GM19372 (cell line): ENCODE data around the gene BAZ1B.

Experiments used
- ATAC-seq: cut with Tn5 transposase; IDR thresholded peaks from one replicate; pipeline ENCODE4 v1.9.1; 2021; ENCODE audit warnings: mild to moderate bottlenecking, low read depth, moderate library complexity; ENCODE audit not compliant: unreplicated experiment

BAZ1B gene

DNA sequence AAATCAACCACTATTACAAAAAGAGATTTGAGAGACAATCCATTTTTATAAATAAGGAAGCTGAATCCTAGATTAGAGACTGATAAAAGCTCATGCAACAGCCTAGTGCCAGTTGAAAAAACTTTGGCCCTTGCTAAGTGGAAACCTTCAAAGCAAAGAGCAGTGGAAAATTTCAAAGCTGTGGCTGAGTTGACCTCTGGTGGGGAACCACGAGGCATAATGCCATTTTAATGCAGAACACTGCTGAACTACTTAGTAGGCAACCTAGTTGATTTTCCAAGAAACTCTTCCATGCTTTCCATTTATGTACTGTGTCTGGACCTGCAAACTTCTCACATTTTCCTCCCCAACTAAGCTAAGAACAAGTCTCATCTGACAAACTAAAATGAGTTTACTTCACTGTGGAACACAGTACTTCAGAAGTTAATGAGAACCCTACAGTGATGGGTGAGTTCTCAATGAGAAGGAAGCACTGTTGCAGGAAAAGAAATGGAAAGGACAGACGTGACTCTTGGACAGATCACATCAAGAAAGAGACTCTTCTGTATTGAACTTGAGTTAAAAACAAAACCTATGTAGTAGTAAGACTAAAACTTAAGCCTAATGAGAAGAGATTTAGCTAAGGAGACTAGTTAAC is 69.0 kb downstream of the BAZ1B start:
- no peak for ATAC-seq

GRCh38 chr7:73451780-73452398 is 70.2 kb downstream of the BAZ1B start:
- ATAC-seq = no peak

- no peak for ATAC-seq
These were observed 72.7 kb downstream of the BAZ1B start for GRCh38 chr7:73449422-73449821.

DNA sequence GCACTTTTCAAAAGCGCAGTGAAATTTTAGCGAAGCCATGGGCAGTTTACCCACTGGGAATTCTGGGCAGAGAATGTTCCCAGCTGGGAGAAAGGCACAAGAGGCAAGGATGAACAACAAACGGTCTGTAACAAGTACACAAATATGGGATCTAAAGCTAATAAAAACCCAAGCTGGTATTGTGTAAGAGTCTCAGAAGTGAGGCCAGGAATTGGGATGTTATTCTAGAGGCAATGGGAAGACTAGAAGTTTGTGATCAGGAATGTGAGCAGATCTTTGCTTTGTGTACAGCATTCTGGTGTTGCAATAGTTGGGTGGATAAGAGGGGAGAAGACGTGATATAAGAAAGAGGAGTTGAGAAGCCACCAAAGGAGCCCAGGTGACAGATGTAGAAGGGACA is 73.5 kb downstream of the BAZ1B start:
- ATAC-seq = no peak

DNA sequence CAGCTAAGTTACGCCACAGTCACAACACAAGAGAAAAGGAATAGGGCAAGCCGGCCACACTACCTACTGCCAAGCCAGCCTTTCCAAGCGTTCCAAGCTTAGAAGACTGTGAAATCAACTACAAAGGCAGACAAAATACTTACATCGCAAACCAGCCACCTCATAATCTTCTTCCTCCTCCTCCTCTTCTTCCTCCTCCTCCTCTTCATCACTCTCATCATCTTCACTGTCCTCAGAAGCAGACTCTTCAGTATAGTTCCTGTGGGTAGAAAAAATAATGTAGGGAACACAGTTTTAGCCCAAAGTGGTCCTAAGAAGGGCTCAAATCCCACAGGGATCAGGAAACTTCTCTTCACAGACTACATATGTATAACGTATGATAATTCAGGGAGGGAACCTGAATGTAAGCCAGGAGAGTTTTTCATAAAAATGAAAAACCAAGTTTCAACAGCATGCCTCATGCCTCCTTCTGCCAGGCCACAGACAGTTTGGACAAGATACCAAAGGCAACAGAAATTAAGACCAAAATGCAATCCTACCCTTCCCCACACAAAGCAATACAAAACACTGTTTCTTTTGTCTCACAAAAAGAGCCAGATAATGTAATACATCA is 74.9 kb downstream of the BAZ1B start:
- ATAC-seq = no peak

DNA sequence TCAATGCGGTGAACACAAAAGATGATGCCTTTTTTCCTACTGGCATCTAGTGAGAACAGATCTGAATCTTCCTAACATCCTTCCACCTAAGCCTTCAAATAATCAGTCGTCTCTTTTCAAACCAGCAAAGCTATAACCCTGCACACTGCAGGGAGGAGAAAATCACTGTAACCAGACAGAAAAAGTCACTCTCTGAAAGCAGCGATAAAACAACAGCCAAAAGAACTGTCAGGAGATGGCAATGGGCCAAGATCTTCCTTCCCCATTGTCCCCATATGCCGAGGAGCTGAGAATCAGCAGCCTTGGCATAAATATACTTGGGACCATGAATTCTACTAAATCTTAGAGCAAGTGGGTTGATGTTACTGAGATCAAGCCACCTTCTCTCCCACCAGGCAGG is 75.4 kb downstream of the BAZ1B start:
- ATAC-seq = no peak

DNA sequence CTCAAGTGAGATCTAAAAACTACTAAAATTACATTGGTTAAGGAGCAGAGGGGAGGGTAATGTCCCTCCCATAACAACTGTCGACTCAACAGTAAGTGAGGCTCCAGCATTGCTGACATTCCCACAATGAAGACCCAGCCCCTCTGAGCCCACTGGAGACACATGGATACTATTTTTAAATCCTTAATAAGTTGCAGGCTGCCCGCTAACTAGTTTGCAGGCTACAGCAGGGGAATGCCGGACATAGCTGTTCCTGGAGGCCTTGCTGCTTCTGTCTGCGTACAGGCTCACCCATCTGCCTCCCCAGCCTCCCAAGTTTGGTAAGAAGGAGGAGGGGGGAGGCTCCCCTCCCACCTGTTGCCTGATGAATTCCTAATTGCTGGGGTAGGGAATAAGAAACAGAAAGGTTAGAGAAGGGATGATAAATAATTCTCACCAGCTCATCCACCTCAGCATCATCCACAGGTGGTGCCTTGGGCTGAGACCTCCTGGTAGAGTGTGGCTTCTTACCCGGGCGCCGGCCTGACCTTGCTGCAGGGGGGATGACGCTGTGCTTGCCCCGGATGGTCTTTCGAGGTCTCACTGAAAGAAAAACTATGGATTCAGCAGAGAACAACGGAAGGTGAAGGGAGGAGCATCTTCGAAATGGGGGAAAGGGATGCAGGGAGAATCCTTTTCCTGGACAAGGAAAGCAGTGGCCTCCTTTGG is 78.4 kb downstream of the BAZ1B start:
- ATAC-seq = no peak

GRCh38 chr7:73442903-73443500 is 79.1 kb downstream of the BAZ1B start:
- no peak for ATAC-seq

DNA sequence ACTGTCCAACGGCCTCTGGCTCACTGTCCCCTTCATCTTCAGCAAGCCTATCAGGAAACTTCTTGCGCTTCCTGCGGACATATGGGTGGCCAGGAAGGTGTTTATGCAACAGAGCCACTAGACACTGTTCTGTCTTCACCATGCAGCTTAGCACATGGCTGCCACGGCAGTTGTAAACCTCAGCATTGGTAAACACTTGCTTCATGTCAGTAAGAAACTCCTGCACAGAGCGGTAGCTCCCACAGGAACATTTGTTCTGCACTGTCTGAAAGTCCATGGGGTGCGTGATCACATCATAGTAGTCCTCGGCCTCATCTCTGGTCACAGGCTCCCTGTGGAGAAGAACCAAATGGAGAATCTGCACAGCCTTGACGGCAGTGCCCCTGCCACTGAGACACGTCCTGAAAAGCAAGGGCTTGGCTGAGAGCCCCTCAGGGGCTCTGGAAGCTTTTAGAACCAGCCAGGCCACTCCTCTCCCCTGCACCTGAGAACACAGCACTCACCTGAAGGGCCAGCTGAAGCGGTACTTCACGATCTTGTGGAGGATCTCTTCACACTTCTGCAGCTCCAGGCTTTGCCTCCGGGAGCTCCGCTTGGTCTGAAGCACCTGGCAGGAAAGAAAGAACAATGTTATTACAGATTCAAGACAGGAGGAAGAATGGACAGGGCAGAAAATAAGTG is 79.7 kb downstream of the BAZ1B start:
- no peak for ATAC-seq

GRCh38 chr7:73439410-73439704 is 82.7 kb downstream of the BAZ1B start:
- no peak for ATAC-seq

GRCh38 chr7:73438547-73439409 is 83.3 kb downstream of the BAZ1B start:
- ATAC-seq = no peak

- ATAC-seq = no peak
These were observed 84.3 kb downstream of the BAZ1B start for GRCh38 chr7:73437621-73438416.

GRCh38 chr7:73437091-73437490 is 85.0 kb downstream of the BAZ1B start:
- ATAC-seq = no peak

- ATAC-seq = no peak
These were observed 85.8 kb downstream of the BAZ1B start for GRCh38 chr7:73436031-73436929.

DNA sequence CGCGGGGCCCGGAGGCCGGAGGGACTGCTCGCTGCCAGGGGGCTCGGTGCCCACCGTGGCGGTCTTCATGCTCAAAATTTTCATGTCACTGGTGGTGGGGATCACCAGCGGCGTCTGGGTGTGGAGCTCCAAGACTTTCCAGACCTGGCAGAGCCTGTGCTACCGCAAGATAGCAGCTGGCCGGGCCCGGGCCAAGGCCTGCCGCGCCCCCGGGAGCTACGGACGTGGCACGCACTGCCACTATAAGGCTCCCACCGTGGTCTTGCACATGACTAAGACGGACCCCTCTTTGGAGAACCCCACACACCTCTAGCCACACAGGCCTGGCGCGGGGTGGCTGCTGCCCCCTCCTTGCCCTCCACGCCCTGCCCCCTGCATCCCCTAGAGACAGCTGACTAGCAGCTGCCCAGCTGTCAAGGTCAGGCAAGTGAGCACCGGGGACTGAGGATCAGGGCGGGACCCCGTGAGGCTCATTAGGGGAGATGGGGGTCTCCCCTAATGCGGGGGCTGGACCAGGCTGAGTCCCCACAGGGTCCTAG is 86.6 kb downstream of the BAZ1B start:
- no peak for ATAC-seq

DNA sequence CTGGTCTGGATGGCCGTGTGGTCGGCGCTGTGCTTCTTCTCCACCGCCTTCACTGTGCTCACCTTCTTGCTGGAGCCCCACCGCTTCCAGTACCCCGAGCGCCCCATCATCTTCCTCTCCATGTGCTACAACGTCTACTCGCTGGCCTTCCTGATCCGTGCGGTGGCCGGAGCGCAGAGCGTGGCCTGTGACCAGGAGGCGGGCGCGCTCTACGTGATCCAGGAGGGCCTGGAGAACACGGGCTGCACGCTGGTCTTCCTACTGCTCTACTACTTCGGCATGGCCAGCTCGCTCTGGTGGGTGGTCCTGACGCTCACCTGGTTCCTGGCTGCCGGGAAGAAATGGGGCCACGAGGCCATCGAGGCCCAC is 87.4 kb downstream of the BAZ1B start:
- ATAC-seq = no peak

GRCh38 chr7:73433924-73434700 is 88.0 kb downstream of the BAZ1B start:
- peak; percentile 4 for ATAC-seq
